Common myeloid progenitor, CD34-positive (primary cell): ENCODE measurements around the gene IQCE.
A peak's percentile ranks its signal among the peaks of the same experiment; 100 is the strongest.

Experiments
- CTCF ChIA-PET: fragments of 350-600 bp; sonication (Branson Sonifier 250); formaldehyde crosslinking; loops from one replicate; lab custom pipeline; 2021; ENCODE audit warnings: antibody characterized with exemption; lab: Charles Lee
- POLR2A ChIA-PET: fragments of 350-600 bp; sonication (Branson Sonifier 250); formaldehyde crosslinking; loops from one replicate; lab custom pipeline; 2021; ENCODE audit warnings: antibody characterized with exemption; lab: Charles Lee
- DNase-seq, 3 donors: peaks; one replicate each; pipeline versions ENCODE4 v3.0.0 to v3.0.0-alpha.2; 2013
- H3K27ac ChIP-seq, 2 experiments: 1 replicate in 1 of 2; 2 replicates in 1 of 2; pipeline ENCODE4 v1.7.0; 2013; ENCODE audit warnings: inconsistent platforms in 2 of 2, low read length in 2 of 2, mild to moderate bottlenecking in 2 of 2, low read depth in 1 of 2, moderate library complexity in 1 of 2; ENCODE audit not compliant: severe bottlenecking in 2 of 2, insufficient read depth in 1 of 2, poor library complexity in 1 of 2
- H3K27me3 ChIP-seq, 5 experiments: replicated peaks in 2 of 5; 1 replicate in 3 of 5; 2 replicates in 2 of 5; pipeline versions ENCODE4 v1.6.1 to v1.7.0; 2013; ENCODE audit warnings: low read length in 4 of 5, mild to moderate bottlenecking in 2 of 5, moderate library complexity in 2 of 5, inconsistent platforms in 1 of 5; ENCODE audit not compliant: insufficient read depth in 5 of 5, control insufficient read depth in 4 of 5
- H3K36me3 ChIP-seq, 4 experiments: 1 replicate in 2 of 4; 2 replicates in 2 of 4; pipeline versions ENCODE4 v1.6.1 to v1.7.0; 2013; ENCODE audit warnings: low read length in 3 of 4, control low read depth in 1 of 4, mild to moderate bottlenecking in 1 of 4; ENCODE audit not compliant: control insufficient read depth in 4 of 4, insufficient read depth in 4 of 4
- H3K4me1 ChIP-seq, 4 experiments: 1 replicate in 3 of 4; 2 replicates in 1 of 4; pipeline versions ENCODE4 v1.6.1 to v1.7.1; 2013; ENCODE audit warnings: low read length in 3 of 4, mild to moderate bottlenecking in 3 of 4, control low read depth in 1 of 4, inconsistent platforms in 1 of 4, moderate library complexity in 1 of 4; ENCODE audit not compliant: control insufficient read depth in 4 of 4, insufficient read depth in 4 of 4; ENCODE audit errors: control extremely low read depth in 1 of 4
- H3K4me3 ChIP-seq, 7 experiments: 1 replicate in 4 of 7; 2 replicates in 3 of 7; pipeline versions ENCODE4 v1.5.1 to v1.7.0; 2013; ENCODE audit warnings: mild to moderate bottlenecking in 7 of 7, low read length in 6 of 7, moderate library complexity in 6 of 7, inconsistent platforms in 2 of 7, low read depth in 2 of 7, control low read depth in 1 of 7; ENCODE audit not compliant: insufficient read depth in 4 of 7, control insufficient read depth in 1 of 7; ENCODE audit errors: extremely low read depth in 1 of 7
- H3K9me3 ChIP-seq, 5 experiments: 1 replicate in 4 of 5; 2 replicates in 1 of 5; pipeline versions ENCODE4 v1.6.1 to v1.7.1; 2013; ENCODE audit warnings: low read length in 4 of 5, mild to moderate bottlenecking in 2 of 5, inconsistent platforms in 1 of 5, low read depth in 1 of 5, moderate library complexity in 1 of 5; ENCODE audit not compliant: control insufficient read depth in 4 of 5, insufficient read depth in 2 of 5; ENCODE audit errors: control extremely low read depth in 1 of 5
- WGBS: methylation state at CpG from one replicate; pipeline ENCODE4 v1.1.5; 2013; ENCODE audit not compliant: insufficient coverage; 5-methylcytosine and 5-hydroxymethylcytosine counted together

Gene IQCE

GRCh38 chr7:2639695-2640481 is 81.1 kb downstream of the IQCE start:
- Histone ChIP-seq H3K27me3 (no peaks in the 10 kb centered on the region), H3K4me3 (no peak overlapping the region), H3K36me3 (peaks cover 0 to 28% (median 0%) of the 10 kb centered on the region in 4 experiments), H3K4me1 (peaks cover 0 to 73% (median 45%) of the 10 kb centered on the region in 4 experiments), H3K9me3 (no peaks in the 10 kb centered on the region), H3K27ac (no peak overlapping the region)
- CTCF ChIA-PET = interaction anchor here (1.4 kb wide), 1 partner anchor 10 kb away, joined by 3 read pairs; no protein-coding TSS in a partner anchor
- WGBS = 88% methylated on average over 27 of the region's 37 CpGs
- POLR2A ChIA-PET = interaction anchor here (0.9 kb wide), 1 partner anchor 8 kb away, joined by 3 read pairs; the partner anchor contains the start of gene TTYH3
- peak in 1 of 3 donors; percentile 20 for DNase-seq

- Histone ChIP-seq H3K27me3 (no peaks in the 10 kb centered on the region), H3K4me3 (no peak overlapping the region), H3K4me1 (peaks cover 0 to 74% (median 49%) of the 10 kb centered on the region in 4 experiments), H3K27ac (no peak overlapping the region), H3K9me3 (no peaks in the 10 kb centered on the region), H3K36me3 (peaks cover 0 to 28% (median 0%) of the 10 kb centered on the region in 4 experiments)
- no peak for DNase-seq
- CTCF ChIA-PET = interaction anchor here (1.4 kb wide), 1 partner anchor 10 kb away, joined by 3 read pairs; no protein-coding TSS in a partner anchor
- POLR2A ChIA-PET = interaction anchor here (0.9 kb wide), 1 partner anchor 8 kb away, joined by 3 read pairs; the partner anchor contains the start of gene TTYH3
- 81% methylated on average over 12 of the region's 12 CpGs for WGBS
Observed at GRCh38 chr7:2640482-2640830, 81.7 kb downstream of the IQCE start.

- Histone ChIP-seq H3K4me1 (peaks cover 0 to 75% (median 51%) of the 10 kb centered on the region in 4 experiments), H3K27ac (no peak overlapping the region), H3K4me3 (no peak overlapping the region), H3K36me3 (peaks cover 0 to 28% (median 0%) of the 10 kb centered on the region in 4 experiments), H3K27me3 (no peaks in the 10 kb centered on the region), H3K9me3 (no peaks in the 10 kb centered on the region)
- ChIA-PET POLR2A (interaction anchor here (0.9 kb wide), 1 partner anchor 9 kb away, joined by 3 read pairs; the partner anchor contains the start of gene TTYH3), CTCF (interaction anchor here (1.4 kb wide), 1 partner anchor 9 kb away, joined by 3 read pairs; no protein-coding TSS in a partner anchor)
- no peak for DNase-seq
- WGBS = 90% methylated on average over 5 of the region's 9 CpGs
Observed at GRCh38 chr7:2640846-2641316, 82.1 kb downstream of the IQCE start.

- no peak overlapping the region for H3K4me3 ChIP-seq
- ChIA-PET POLR2A (no interaction called here), CTCF (interaction anchor here (0.8 to 4.6 kb wide), 5 partner anchors 10 to 40 kb away, joined by 3 to 33 read pairs (median 3); partner anchors contain the start of gene TTYH3)
- H3K36me3 ChIP-seq = peaks cover 0 to 26% (median under 1%) of the 10 kb centered on the region in 4 experiments
- WGBS = 76% methylated on average over 36 of the region's 39 CpGs
- DNase-seq = peak; percentile 17 to 63 (median 58)
- no peaks in the 10 kb centered on the region for H3K9me3 ChIP-seq
- no peak overlapping the region for H3K27ac ChIP-seq
- peaks cover 0 to 75% (median 52%) of the 10 kb centered on the region in 4 experiments for H3K4me1 ChIP-seq
- no peaks in the 10 kb centered on the region for H3K27me3 ChIP-seq
Observed at GRCh38 chr7:2641406-2642393, 82.9 kb downstream of the IQCE start.

GRCh38 chr7:2643386-2644219 is 84.8 kb downstream of the IQCE start:
- Histone ChIP-seq H3K4me3 (no peak overlapping the region), H3K36me3 (peaks cover 0 to 43% (median 13%) of the 10 kb centered on the region in 4 experiments), H3K27me3 (no peaks in the 10 kb centered on the region), H3K4me1 (peaks cover 0 to 57% (median 43%) of the 10 kb centered on the region in 4 experiments), H3K27ac (no peak overlapping the region), H3K9me3 (no peaks in the 10 kb centered on the region)
- DNase-seq = peak in 2 of 3 donors; percentile 42 to 49
- WGBS = 94% methylated on average over 26 of the region's 29 CpGs
- CTCF ChIA-PET = interaction anchor here (0.6 to 4.6 kb wide), 11 partner anchors 11 to 190 kb away, joined by 3 to 33 read pairs (median 4); no protein-coding TSS in a partner anchor
- POLR2A ChIA-PET = interaction anchor here (1.3 kb wide), 1 partner anchor 15 kb away, joined by 4 read pairs; no protein-coding TSS in a partner anchor

- H3K27ac ChIP-seq = no peak overlapping the region
- peaks cover 0 to 51% (median 43%) of the 10 kb centered on the region in 4 experiments for H3K4me1 ChIP-seq
- no peak for DNase-seq
- H3K27me3 ChIP-seq = no peaks in the 10 kb centered on the region
- H3K9me3 ChIP-seq = no peaks in the 10 kb centered on the region
- WGBS = 89% methylated on average over 6 of the region's 6 CpGs
- POLR2A ChIA-PET = interaction anchor here (1.3 to 1.5 kb wide), 2 partner anchors 14 to 35 kb away, joined by 3 to 4 read pairs; no protein-coding TSS in a partner anchor
- no peak overlapping the region for H3K4me3 ChIP-seq
- CTCF ChIA-PET = interaction anchor here (0.6 to 4.6 kb wide), 12 partner anchors 10 to 190 kb away, joined by 3 to 33 read pairs (median 4); no protein-coding TSS in a partner anchor
- H3K36me3 ChIP-seq = peaks cover 0 to 42% (median 15%) of the 10 kb centered on the region in 4 experiments
Observed at GRCh38 chr7:2644220-2644561, 85.4 kb downstream of the IQCE start.
